K562 (cell line): ENCODE measurements around the gene PRR7. TPM values are rescaled to one million over a fixed set of nuclear protein-coding genes. Genes with fewer than 3 reads are reported as not detected.

ENCODE experiments used
- ATAC-seq: fragments of 200-7000 bp; cut with Tn5 transposase; 3 replicates; pipeline ENCODE4 v1.9.1; 2020; ENCODE audit warnings: moderate library complexity
- BruUV-seq: library from RNA; stranded (reverse); fragments of 400-500 nt; replicated peaks from 2 replicates; lab custom pipeline; 2021; lab: Mats Ljungman, UMichigan
- CTCF ChIA-PET: fragments of 300-600 bp; formaldehyde crosslinking; extraction: SDS; loops from one replicate; lab custom pipeline; 2021; ENCODE audit warnings: low intra/inter-chr PET ratio; lab: Yijun Ruan, JAX
- POLR2A ChIA-PET: fragments of 300-600, 350-650 bp; sonication (Branson Sonifier 250); formaldehyde crosslinking; extraction: SDS; loops from one replicate; lab custom pipeline; 2021; ENCODE audit warnings: antibody characterized with exemption, inconsistent platforms; lab: Yijun Ruan, JAX
- DNase-seq, 4 experiments: peaks; one replicate each; pipeline versions ENCODE4 v3.0.0 to v3.0.0-alpha.2; 2011 to 2018; ENCODE audit warnings: low spot score in 3 of 4, mixed read lengths in 3 of 4; ENCODE audit errors: extremely low read depth in 1 of 4
- FAIRE-seq: peaks from 2 replicates; lab custom pipeline; 2011; peaks lifted over from hg19 to GRCh38; lab: Jason Lieb, UNC
- H2AFZ ChIP-seq: 2 replicates; pipeline ENCODE4 v1.6.0; 2011; ENCODE audit warnings: low read depth, low read length, control low read depth, inconsistent platforms
- H3K27ac ChIP-seq: fragments of 200-600 bp; 3 replicates; pipeline ENCODE4 v1.8.0; 2011; ENCODE audit warnings: low read depth, mild to moderate bottlenecking, control low read depth, inconsistent platforms, low read length, moderate library complexity, mixed read lengths; ENCODE audit errors: extremely low read depth
- H3K27me3 ChIP-seq, 2 experiments: fragments of 300-600 bp in 1 of 2; 2 replicates in 1 of 2; 3 replicates in 1 of 2; pipeline versions ENCODE4 v1.6.0 to v1.8.0; 2011; ENCODE audit warnings: inconsistent platforms in 2 of 2, low read length in 2 of 2, mild to moderate bottlenecking in 1 of 2, mixed read lengths in 1 of 2, moderate library complexity in 1 of 2; ENCODE audit not compliant: control insufficient read depth in 2 of 2, insufficient read depth in 2 of 2
- H3K36me3 ChIP-seq: fragments of 300-600 bp; 3 replicates; pipeline ENCODE4 v1.8.0; 2011; ENCODE audit warnings: mild to moderate bottlenecking, low read length, inconsistent platforms; ENCODE audit not compliant: control insufficient read depth, insufficient read depth
- H3K4me1 ChIP-seq, 2 experiments: fragments of 200-600 bp in 1 of 2; replicated peaks in 1 of 2; 2 replicates in 1 of 2; 3 replicates in 1 of 2; pipeline versions ENCODE4 v1.5.1 to v1.8.0; 2011; ENCODE audit warnings: inconsistent platforms in 2 of 2, low read length in 2 of 2, mild to moderate bottlenecking in 1 of 2, mixed read lengths in 1 of 2, moderate library complexity in 1 of 2; ENCODE audit not compliant: control insufficient read depth in 2 of 2, insufficient read depth in 2 of 2
- H3K4me2 ChIP-seq: 2 replicates; pipeline ENCODE4 v1.6.1; 2011; ENCODE audit warnings: low read length, control low read depth, inconsistent platforms, mixed read lengths; ENCODE audit not compliant: insufficient read depth
- H3K4me3 ChIP-seq: fragments of 200-600 bp; sonication (generic), shearing (Covaris generic); 2 replicates; pipeline ENCODE4 v1.5.1; 2016; ENCODE audit warnings: control low read depth, inconsistent platforms
- H3K79me2 ChIP-seq: fragments of 200-600 bp; 3 replicates; pipeline ENCODE4 v1.8.0; 2011; ENCODE audit warnings: low read length, inconsistent platforms; ENCODE audit not compliant: control insufficient read depth, insufficient read depth
- H3K9ac ChIP-seq, 2 experiments: 2 replicates each; pipeline versions ENCODE4 v1.6.0 to v1.6.1; 2011; ENCODE audit warnings: low read depth in 2 of 2, low read length in 2 of 2, control low read depth in 1 of 2, inconsistent platforms in 1 of 2, mild to moderate bottlenecking in 1 of 2, mixed read lengths in 1 of 2; ENCODE audit not compliant: insufficient read depth in 1 of 2
- H3K9me1 ChIP-seq: one replicate; pipeline ENCODE4 v1.6.0; 2011; ENCODE audit warnings: inconsistent platforms, mild to moderate bottlenecking, low read length, moderate library complexity; ENCODE audit not compliant: control insufficient read depth, insufficient read depth
- H3K9me3 ChIP-seq: replicated peaks from 2 replicates; pipeline ENCODE4 v1.5.1; 2011; ENCODE audit warnings: low read depth, low read length, inconsistent platforms; ENCODE audit not compliant: control insufficient read depth, insufficient read depth
- H4K20me1 ChIP-seq: replicated peaks from 2 replicates; pipeline ENCODE4 v1.6.1; 2011; ENCODE audit warnings: low read length, inconsistent platforms, mixed read lengths; ENCODE audit not compliant: control insufficient read depth, insufficient read depth
- BRD4 ChIP-seq: fragments of 200-600 bp; sonication (generic); IDR thresholded peaks from 2 replicates; pipeline ENCODE4 v1.6.1; 2017; ENCODE audit warnings: inconsistent platforms
- GMEB1 ChIP-seq: fragments of 250-450 bp; sonication (Bioruptor Pico); IDR thresholded peaks from 2 replicates; pipeline ENCODE4 v1.4.0; 2020; ENCODE audit warnings: mild to moderate bottlenecking
- MED1 ChIP-seq: sonication (generic); formaldehyde crosslinking; IDR thresholded peaks from 2 replicates; pipeline ENCODE4 v1.8.1; 2023; ENCODE audit warnings: missing genetic modification reagents, borderline replicate concordance
- NCOA1 ChIP-seq: fragments of 450-650 bp; IDR thresholded peaks from 2 replicates; pipeline ENCODE4 v1.6.1; 2016; ENCODE audit warnings: low read depth
- NFIX ChIP-seq: fragments of 250-450 bp; sonication (Bioruptor Pico); IDR thresholded peaks from 2 replicates; pipeline ENCODE4 v1.4.0; 2020; ENCODE audit warnings: low read depth, mild to moderate bottlenecking, moderate library complexity
- NRF1 ChIP-seq, 2 experiments: fragments of 450-650 bp; IDR thresholded peaks in 1 of 2; conservative IDR thresholded peaks in 1 of 2; 2 replicates each; pipeline ENCODE4 v1.6.1; 2014; ENCODE audit warnings: mild to moderate bottlenecking in 2 of 2
- WGBS: fragments of 100-300 bp; shearing (Covaris generic); methylation state at CpG from one replicate; pipeline ENCODE4 v1.1.6; 2016; ENCODE audit warnings: low coverage, mixed read lengths; ENCODE audit not compliant: insufficient coverage; ENCODE audit errors: missing lambda C conversion rate; 5-methylcytosine and 5-hydroxymethylcytosine counted together
- in situ Hi-C: fragments of 300-500 bp; cut with MboI; formaldehyde crosslinking; loops from 4 replicates; pipeline ENCODE4 v1.15.0; 2018; ENCODE audit warnings: inconsistent platforms, mixed read lengths
- intact Hi-C: fragments of 100-400 bp; cut with micrococcal nuclease; formaldehyde crosslinking; loops from 2 replicates; pipeline ENCODE4 v1.14.2; 2022
- polyA plus RNA-seq, 8 experiments: library from polyadenylated mRNA; depleted of rRNA in 4 of 8; stranded (reverse) in 5 of 8; unstranded in 3 of 8; fragments of >200 nt; fragmentation: Nextera tagmentation in 2 of 8; fragmentation: Illumina TruSeq in 1 of 8; extraction: Ambion mirVana in 2 of 8; extraction: Trizol in 1 of 8; gene quantifications; 2 replicates each; pipeline versions ENCODE4 v1.2.1 to v1.2.3, GENCODE V29; 2011 to 2014; ENCODE audit warnings: inconsistent platforms in 1 of 8, missing spikeins in 1 of 8
- total RNA-seq, 7 experiments: library from RNA; depleted of rRNA in 6 of 7; stranded (reverse); fragments of >200 nt in 6 of 7; fragmentation: Illumina TruSeq in 2 of 7; extraction: Trizol in 2 of 7; gene quantifications; 2 replicates each; pipeline versions ENCODE4 v1.2.1 to v1.2.3, GENCODE V29; 2011 to 2021; ENCODE audit warnings: low replicate concordance in 1 of 7
- TF ChIP-seq, protein P1 (sequence below): sonication (generic); formaldehyde crosslinking; IDR thresholded peaks from 2 replicates; pipeline ENCODE4 v1.8.1; 2023; ENCODE audit warnings: mild to moderate bottlenecking, missing genetic modification reagents
- TF ChIP-seq, protein P2 (sequence below), 3 experiments: fragments of 200-800 bp in 1 of 3; fragments of 250-450 bp in 1 of 3; fragments of 450-650 bp in 1 of 3; sonication (Bioruptor Pico) in 1 of 3; sonication (Bioruptor generic) in 1 of 3; formaldehyde crosslinking in 1 of 3; IDR thresholded peaks; 2 replicates each; pipeline versions ENCODE4 v1.6.1 to v1.8.0; 2016 to 2022; ENCODE audit warnings: mild to moderate bottlenecking in 2 of 3, missing genetic modification characterization in 2 of 3, missing compliant biosample characterization in 1 of 3, moderate library complexity in 1 of 3

PRR7 gene
- total and polyA plus RNA-seq, 9 of the 15 experiments (the other 6 are each of a cell fraction or from before 2014, with no cell fraction given) = 0.80 to 11.3 (median 10.4) TPM; not detected in 4

DNA sequence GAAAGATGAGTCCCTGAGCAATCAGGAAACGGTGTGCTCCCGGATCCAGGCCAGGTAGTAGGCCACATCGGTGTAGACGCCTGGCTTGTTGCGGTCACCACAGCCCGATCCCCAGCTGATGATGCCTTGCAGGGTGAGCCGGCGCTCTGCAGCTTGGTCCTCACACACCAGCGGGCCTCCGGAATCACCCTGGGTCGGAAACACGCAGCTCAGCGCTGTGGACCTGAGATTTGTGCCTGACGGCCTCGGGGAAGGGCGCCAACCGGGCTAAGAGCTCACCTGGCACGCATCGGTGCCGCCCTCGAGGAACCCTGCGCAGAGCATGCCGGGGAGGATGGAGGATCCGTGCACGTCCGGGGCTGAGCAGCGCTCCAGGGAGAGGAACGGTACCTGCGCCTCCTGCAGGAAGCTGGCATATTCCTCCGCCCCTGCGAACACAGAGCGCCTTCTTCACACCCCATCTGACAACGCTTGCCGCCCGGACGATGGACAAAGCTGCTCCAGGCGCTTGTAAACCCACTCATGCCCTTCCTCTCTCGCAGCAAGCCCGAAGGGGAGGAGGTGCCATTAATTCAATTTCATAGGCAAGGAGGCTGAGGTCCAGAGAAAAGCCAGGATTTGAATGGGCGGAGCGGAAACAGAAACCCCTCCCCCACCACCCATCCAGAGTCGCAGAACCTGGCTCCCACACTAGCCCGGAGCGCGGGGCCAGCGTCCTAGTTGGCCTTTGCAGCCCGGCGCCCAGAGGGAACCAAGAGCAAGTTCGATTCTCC, 44.2 kb upstream of the PRR7 start:
- ATAC-seq = no peak
- Histone ChIP-seq H3K9me1 (no peaks in the 10 kb centered on the region), H3K27ac (no peak overlapping the region), H3K27me3 (peaks cover 0 to 11% of the 10 kb centered on the region in 2 experiments; a peak in 3 of 5 replicates), H3K9me3 (no peaks in the 10 kb centered on the region), H3K9ac (peak overlapping the region in 1 of 2 experiments; percentile 0; a peak in 1 of 4 replicates), H3K79me2 (peaks cover 4% of the 10 kb centered on the region; the same call in 1 of the 3 replicates), H3K4me2 (peak overlapping the region; percentile 80; the same call in 1 of the 2 replicates), H3K4me3 (no peak overlapping the region), H4K20me1 (no peaks in the 10 kb centered on the region), H3K4me1 (peaks cover 10 to 48% of the 10 kb centered on the region in 2 experiments), H2AFZ (no peak overlapping the region), H3K36me3 (no peaks in the 10 kb centered on the region)
- CTCF ChIA-PET = interaction anchor here (4.0 kb wide), 1 partner anchor 53 kb away, joined by 107 read pairs; no protein-coding TSS in a partner anchor
- FAIRE-seq = no peak
- POLR2A ChIA-PET = interaction anchor here (0.6 to 2.5 kb wide), 10 partner anchors 10 to 89 kb away, joined by 3 to 17 read pairs (median 5); no protein-coding TSS in a partner anchor
- no peak for TF ChIP-seq NRF1 (conservative IDR thresholded peaks at IDR 0.05 in 1 of 2, IDR thresholded peaks at IDR 0.05 in 1 of 2)
- TF ChIP-seq, protein P1, sequence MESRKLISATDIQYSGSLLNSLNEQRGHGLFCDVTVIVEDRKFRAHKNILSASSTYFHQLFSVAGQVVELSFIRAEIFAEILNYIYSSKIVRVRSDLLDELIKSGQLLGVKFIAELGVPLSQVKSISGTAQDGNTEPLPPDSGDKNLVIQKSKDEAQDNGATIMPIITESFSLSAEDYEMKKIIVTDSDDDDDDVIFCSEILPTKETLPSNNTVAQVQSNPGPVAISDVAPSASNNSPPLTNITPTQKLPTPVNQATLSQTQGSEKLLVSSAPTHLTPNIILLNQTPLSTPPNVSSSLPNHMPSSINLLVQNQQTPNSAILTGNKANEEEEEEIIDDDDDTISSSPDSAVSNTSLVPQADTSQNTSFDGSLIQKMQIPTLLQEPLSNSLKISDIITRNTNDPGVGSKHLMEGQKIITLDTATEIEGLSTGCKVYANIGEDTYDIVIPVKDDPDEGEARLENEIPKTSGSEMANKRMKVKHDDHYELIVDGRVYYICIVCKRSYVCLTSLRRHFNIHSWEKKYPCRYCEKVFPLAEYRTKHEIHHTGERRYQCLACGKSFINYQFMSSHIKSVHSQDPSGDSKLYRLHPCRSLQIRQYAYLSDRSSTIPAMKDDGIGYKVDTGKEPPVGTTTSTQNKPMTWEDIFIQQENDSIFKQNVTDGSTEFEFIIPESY (CRISPR knock-in tag) = peak; percentile 64
- TF ChIP-seq MED1 (CRISPR knock-in tag) = no peak
- TF ChIP-seq NCOA1 = no peak
- TF ChIP-seq GMEB1 (CRISPR knock-in tag) = no peak
- TF ChIP-seq, protein P2, sequence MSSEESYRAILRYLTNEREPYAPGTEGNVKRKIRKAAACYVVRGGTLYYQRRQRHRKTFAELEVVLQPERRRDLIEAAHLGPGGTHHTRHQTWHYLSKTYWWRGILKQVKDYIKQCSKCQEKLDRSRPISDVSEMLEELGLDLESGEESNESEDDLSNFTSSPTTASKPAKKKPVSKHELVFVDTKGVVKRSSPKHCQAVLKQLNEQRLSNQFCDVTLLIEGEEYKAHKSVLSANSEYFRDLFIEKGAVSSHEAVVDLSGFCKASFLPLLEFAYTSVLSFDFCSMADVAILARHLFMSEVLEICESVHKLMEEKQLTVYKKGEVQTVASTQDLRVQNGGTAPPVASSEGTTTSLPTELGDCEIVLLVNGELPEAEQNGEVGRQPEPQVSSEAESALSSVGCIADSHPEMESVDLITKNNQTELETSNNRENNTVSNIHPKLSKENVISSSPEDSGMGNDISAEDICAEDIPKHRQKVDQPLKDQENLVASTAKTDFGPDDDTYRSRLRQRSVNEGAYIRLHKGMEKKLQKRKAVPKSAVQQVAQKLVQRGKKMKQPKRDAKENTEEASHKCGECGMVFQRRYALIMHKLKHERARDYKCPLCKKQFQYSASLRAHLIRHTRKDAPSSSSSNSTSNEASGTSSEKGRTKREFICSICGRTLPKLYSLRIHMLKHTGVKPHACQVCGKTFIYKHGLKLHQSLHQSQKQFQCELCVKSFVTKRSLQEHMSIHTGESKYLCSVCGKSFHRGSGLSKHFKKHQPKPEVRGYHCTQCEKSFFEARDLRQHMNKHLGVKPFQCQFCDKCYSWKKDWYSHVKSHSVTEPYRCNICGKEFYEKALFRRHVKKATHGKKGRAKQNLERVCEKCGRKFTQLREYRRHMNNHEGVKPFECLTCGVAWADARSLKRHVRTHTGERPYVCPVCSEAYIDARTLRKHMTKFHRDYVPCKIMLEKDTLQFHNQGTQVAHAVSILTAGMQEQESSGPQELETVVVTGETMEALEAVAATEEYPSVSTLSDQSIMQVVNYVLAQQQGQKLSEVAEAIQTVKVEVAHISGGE (CRISPR knock-in tag; IDR thresholded peaks at IDR 0.05) = peak in 1 of 3 experiments; percentile 53; a peak in 1 of 6 replicates
- no peak for TF ChIP-seq NFIX (CRISPR knock-in tag)
- TF ChIP-seq BRD4 = no peak
- TSS peak; percentile 71 for BruUV-seq
- 86% methylated on average over 41 of the region's 49 CpGs for WGBS
- DNase-seq = no peak
- intact Hi-C loops (no loop called here), in situ Hi-C loops (no loop called here)
